ENCODE measurements around the gene EIF6.

GRCh38 chr20:35251613-35251940 lies 33.0 kb downstream of the EIF6 start:
- TF ChIP-seq EZH2 (IDR thresholded peaks at IDR 0.05; ENCODE audit: low read depth, low read length, severe bottlenecking) (no peak), CHD2 (IDR thresholded peaks at IDR 0.05; ENCODE audit: low read length) (no peak), RFX5 (IDR thresholded peaks at IDR 0.05; ENCODE audit: borderline replicate concordance, low read depth, low read length) (no peak), BRCA1 (IDR thresholded peaks at IDR 0.05; ENCODE audit: low read depth, low read length) (no peak), CTCF (IDR thresholded peaks at IDR 0.05; ENCODE audit: control extremely low read depth in 1 of 3, insufficient read depth in 1 of 3, low read depth in 1 of 3, low read length in 3 of 3) (no peak), ATF3 (IDR thresholded peaks at IDR 0.05; ENCODE audit: insufficient read depth, low read depth, low read length) (no peak), POLR2A (IDR thresholded peaks at IDR 0.05; ENCODE audit: control extremely low read depth in 1 of 2, low read depth in 2 of 2, low read length in 2 of 2) (no peak), SIX5 (IDR thresholded peaks at IDR 0.05; ENCODE audit: low read depth, low read length) (no peak)

Data from H1 (cell line).